Hematopoietic multipotent progenitor cell treated with erythropoietin and hydrocortisone succinate and interleukin-3 and kit ligand, for 15 days (in vitro differentiated cells): ENCODE results near the gene LSM11.
"Not testable (repeated sequence)": the region's sequence is repeated elsewhere in the genome, so short reads cannot be mapped to it uniquely, and the experiment has no call there.

Source experiments
- DNase-seq: peaks from one replicate; pipeline ENCODE4 v3.0.0-alpha.2; 2015; ENCODE audit warnings: low spot score

Gene LSM11

DNA sequence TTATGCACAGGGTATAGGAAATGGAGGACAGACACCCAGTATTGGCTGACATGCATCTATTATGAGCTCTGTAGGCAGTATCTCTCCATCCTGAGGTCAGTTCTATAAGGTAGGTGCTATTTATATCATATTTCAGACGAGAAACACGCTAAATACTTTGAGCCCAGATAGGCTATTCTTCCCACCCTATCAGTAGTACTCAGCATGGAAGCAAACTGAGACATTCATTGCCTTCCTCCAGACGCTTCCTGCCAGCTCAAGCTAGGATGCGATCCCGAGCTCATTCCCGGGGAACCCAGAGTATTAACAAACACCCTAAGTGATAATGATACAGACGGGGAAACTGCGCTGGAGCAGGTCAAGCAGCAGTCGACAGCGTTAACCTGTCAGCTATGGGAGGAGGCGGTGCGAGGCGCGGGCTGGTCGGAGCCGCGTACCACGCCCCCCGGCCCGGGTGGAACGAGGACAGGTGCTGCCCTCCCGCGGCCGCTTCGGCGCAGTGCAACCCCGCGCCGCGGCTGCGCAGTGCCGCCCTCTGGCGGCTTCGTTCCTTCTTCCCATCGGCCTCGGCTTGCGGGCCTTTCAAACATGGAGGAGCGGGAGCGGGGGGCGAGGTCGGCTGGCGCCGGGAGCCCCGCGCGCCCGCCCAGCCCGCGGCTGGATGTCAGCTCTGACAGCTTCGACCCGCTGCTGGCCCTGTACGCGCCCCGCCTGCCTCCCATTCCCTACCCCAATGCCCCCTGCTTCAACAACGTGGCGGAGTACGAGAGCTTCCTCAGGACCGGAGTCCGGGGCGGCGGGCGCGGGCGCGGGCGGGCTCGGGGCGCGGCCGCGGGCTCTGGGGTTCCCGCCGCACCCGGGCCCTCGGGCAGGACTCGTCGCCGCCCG is at the start of gene LSM11:
Gene LSM11 (plus strand): TSS at position 550 of the 888 bp plus-strand sequence. CDS start 39 bp downstream, at position 589.
- DNase-seq = peak; percentile 91

DNA sequence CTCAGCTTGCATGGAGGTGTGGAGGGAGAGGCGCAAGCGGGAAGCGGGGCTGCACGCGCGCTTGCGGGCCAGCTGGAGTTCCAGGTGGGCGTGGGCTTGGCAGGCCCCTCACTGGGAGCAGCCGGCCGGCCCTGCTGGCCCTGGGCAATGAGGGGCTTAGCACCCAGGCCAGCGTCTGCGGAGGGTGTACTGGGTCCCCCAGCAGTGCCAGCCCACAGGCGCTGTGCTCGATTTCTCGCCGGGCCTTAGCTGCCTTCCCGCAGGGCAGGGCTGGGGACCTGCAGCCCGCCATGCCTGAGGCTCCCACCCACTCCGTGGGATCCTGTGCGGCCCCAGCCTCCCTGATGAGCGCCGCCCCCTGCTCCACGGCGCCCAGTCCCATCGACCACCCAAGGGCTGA is 49.7 kb upstream of the LSM11 start:
- DNase-seq = not testable (repeated sequence)

DNA sequence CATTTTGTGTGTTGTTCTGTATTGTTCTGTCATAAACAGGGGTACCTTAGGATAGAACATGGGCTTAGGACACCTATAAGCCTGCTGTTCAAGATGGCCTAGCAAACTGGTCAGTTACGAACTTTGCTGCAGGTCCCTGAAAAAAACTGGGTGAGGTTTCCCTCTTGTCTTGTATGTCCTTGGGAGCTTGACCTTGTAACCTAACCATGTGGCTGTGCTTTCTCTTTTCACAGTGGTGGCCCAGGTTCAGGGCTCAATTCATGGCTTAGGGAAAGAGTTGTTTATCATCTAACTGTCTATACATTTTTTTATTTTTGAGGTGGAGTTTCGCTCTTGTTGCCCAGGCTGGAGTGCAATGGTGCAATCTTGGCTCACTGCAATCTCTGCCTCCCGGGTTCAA is 47.4 kb upstream of the LSM11 start:
- not testable (repeated sequence) for DNase-seq

DNA sequence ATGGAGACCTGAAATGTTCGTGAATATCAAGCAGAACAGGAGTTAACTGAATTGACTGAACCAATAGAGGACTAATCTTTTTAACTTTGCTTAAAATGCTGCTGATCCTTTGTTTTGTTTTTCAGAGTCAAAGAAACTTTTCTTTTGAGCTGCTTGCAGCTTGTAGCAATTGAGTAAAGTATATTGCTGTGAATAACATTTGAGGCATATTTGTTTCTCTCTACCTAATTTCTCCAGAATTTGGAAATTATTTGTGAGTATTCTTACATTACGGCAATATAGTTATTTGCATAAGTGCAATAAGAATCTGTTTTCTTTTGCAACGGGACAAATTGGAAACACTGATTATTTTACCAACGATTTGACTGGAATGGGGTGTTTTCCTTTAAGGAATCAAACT is 44.8 kb upstream of the LSM11 start:
- not testable (repeated sequence) for DNase-seq

DNA sequence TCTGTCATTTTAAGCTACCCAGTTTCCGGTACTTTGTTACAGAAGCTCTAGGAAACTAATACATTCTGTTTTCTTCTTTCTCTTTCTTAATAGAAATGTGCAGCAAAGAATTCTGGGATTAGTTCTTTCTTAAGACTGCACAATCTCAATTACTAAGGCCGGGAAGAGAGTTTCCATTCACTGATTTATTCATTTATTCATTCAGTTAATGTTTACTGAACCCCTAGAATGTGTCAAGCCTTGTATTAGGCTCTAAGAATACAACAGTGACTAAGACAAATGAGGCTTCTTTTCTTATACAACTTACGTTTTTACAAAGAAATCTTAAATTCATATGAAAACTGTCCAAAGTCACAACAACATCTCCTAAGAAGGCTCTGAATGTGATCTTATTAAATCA is 39.8 kb upstream of the LSM11 start:
- DNase-seq = no peak

DNA sequence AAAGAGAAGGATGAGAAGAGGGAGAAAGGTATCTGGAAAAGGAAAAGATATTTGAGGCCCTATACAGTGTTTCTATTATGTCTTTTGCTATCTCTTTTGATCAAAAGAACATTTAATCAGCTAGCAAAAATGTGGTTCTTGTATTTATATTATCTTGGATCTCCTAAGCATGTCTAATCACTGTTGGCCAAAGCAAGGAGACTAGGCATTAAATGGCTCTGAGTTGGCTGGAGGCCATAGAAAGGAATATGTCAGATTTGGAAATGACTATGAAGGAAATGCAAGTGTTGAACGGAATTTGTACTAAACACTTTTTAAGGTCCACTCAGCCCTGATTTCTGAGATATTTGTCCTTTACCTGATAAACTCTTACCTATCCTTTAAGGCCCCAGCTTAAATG is 34.6 kb upstream of the LSM11 start:
- DNase-seq = no peak

DNA sequence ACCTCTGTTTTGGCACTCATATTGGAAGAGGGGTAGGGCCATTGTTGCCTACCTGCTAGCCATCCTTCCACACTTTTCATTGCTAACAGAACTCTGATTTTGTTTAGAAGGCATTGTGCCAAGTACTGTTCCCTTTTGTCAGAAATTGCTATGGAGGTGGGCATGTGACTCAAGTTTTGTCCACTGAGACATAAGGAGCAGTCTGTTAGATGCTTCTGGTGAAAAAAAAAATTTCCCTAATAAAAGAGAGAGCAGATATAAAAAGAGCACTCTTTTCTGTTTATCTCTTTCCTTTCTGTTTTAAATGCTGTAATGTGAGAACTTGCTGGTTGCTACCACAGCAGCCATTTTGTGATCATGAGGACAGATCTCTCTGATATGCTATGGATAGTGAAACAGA is 34.2 kb upstream of the LSM11 start:
- DNase-seq = no peak

DNA sequence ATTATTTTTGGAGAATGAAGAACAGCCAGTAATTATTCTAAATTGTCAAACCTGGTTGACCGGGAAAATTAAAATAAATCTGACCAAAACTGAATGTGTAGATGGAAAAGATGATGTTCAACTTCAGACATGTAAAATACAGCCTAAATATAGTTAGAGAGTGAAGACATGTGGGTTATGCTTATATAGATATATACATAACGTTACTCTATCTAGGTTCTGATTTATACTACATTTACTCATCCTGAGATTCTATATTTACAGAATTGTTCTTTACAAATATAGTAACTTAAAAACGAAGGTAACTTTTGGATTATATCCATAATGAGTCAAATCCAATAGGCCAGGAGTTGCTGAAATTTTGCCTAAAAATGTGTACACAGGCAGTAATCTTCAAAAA is 33.1 kb upstream of the LSM11 start:
- no peak for DNase-seq

DNA sequence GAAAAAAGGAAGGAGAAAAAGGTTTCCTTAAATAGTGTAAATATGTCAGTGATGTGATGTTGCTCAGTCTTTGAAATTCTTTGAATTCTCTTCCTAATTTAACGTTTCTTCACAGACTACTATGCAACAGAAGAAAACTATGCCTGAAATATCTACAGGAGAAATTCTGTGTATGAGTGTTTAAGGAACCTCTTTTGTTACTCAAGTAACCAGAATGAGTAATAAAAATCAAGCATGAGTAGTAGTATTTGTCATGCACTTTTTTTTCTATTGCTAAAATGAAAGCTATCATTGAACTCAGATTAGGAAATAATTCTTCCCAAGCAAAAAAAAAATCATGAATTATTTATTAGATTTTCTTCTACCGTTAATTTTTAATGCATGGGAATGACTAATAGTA is 32.6 kb upstream of the LSM11 start:
- DNase-seq = no peak

DNA sequence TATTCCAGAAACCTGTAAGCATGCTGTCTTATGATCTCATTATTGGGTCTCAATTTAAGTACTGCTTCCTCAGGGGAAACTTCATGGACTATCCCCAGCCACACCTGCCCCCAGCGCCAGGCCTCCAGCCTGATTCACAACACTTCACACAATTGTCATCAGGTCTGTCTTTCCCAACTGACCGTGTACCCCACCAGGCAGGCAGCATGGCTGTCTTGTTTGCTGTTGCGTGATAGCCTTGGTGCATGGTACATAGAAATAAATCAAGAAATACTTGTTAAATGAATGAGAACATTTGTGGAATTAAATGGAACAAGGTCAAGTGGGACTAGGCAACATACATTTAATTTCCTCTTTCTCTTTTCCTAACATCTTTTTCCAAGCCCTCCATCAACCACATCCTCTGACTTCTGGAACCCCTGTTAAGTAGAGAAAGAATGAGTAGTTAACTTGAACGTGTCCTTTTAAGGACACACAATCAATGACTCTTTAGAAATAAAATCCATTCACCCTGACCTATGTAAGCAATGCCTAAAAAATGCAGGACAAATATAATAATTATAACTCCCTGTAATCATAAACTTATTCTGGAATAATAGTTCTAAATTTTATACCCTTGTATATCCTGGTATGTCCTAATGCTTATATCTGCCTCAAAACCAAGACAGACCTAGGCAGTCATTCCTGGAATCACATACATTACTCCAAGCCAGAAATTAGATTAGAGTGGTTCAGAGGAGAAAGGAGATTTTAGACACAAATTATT is 29.5 kb upstream of the LSM11 start:
- DNase-seq = no peak

DNA sequence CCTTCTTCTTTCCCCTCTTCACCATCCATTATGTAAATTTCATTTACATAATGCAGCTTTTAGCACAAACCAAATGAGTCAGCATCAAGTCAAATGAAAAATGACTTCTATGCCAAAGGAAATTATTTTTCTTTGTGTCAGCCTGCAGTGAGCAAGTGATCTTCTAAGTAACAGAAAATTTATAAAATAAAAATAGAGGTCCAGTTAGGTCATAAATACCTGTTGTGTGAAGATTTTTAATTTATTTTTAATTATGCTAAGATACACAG is 29.0 kb upstream of the LSM11 start:
- no peak for DNase-seq

DNA sequence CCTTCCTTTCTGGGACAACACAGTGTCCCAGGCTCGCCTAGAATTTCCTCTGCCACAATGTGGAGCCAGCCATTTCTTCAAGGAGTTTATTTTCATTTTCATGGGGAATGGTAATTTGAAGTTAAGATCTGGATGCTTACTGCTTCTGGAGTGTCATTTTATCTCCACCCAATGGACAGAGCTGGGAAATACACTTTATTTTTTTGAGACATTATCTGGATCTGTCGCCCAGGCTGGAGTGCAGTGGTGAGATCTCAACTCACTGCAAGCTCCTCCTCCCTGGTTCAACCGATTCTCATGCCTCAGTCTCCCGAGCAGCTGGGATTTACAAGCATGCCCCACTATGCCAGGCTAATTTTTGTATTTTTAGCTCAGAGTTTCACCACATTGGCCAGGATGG is 25.0 kb upstream of the LSM11 start:
- peak; percentile 75 for DNase-seq

DNA sequence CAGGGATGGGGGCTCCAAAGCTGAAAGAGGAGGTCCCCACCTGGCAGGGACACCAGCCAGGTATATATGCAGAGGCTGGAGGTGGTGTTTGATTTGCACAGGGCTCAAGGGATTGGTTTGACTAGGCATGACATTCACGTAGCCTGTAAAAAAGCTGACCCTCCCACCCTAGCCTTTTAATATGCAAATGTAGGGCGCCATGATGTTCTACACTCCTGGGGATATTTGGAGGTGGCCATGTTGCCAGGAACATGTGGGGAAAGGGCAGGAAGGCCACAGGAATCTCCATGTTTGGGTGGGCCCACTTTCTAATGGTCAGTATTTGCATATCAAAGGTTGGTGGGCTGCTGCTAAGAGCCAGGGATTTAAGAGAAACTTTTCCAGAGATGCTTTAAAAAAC is 24.3 kb upstream of the LSM11 start:
- DNase-seq = no peak

DNA sequence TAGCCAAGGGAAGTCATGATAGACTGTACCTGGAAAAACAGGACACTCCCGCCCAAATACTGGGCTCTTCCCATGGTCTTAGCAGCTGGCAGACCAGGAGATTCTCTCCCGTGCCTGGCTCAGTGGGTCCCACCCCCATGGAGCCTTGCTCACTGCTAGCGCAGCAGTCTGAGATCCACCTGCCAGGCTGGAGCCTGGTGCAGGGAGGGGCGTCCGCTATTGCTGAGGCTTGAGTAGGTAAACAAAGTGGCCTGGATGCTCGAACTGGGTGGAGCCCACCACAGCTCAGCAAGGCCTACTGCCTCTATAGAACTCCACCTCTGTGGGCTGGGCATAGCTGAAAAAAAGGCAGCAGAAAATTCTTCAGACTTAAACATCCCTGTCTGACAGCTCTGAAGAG is 22.4 kb upstream of the LSM11 start:
- DNase-seq = no peak

DNA sequence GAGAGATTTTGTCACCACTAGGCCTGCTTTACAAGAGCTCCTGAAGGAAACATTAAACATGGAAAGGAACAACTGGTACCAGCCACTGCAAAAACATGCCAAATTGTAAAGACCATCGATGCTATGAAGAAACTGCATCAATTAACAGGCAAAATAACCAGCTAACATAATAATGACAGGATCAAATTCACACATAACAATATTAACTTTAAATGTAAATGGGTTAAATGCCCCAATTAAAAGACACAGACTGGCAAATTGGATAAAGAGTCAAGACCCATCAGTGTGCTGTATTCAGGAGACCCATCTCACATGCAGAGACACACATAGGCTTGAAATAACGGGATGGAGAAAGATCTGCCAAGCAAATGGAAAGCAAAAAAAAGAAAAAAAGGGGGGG is 20.6 kb upstream of the LSM11 start:
- DNase-seq = not testable (repeated sequence)

DNA sequence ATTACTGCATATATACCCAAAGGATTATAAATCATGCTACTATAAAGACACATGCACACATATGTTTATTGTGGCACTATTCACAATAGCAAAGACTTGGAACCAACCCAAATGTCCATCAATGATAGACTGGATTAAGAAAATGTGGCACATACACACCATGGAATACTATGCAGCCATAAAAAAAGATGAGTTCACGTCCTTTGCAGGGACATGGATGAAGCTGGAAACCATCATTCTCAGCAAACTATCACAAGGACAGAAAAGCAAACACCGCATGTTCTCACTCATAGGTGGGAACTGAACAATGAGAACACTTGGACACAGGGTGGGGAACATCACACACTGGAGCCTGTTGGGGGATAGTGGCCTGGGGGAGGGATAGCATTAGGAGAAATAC is 16.9 kb upstream of the LSM11 start:
- DNase-seq = not testable (repeated sequence)

DNA sequence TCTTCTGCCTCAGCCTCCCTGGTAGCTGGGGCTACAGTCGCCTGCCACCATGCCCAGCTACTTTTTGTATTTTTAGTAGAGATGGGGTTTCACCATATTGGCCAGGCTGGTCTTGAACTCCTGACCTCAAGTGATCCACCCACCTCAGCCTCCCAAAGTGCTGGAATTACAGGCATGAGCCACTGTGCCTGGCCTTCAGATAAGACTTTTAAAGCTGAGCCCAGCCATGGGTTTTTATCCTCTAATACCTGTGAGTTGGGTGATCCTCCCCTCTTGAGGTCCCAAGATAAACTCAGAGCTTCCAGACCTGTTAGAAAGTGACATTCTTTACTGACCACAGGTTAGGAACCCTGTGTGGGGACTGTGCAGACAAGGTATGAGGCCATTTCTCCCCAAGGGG is 15.7 kb upstream of the LSM11 start:
- not testable (repeated sequence) for DNase-seq

DNA sequence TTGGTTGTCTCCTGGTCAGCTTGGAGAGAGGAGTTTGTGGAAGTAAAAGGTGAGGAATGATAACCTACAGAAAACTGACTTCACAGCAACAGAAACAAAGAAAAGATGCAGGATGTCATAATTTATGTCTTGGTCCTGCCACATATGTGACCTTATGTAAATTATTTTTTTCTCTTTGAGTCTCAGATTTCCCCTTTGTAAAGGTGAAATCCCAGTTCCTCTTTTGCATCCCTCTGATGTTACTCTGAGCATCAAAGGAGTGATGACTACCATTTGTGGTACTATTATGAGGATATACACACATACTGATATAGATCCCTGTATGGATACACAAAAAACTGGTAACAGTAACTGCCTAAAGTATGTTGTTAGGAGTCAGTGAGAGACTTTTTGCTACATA is 13.7 kb upstream of the LSM11 start:
- DNase-seq = no peak

DNA sequence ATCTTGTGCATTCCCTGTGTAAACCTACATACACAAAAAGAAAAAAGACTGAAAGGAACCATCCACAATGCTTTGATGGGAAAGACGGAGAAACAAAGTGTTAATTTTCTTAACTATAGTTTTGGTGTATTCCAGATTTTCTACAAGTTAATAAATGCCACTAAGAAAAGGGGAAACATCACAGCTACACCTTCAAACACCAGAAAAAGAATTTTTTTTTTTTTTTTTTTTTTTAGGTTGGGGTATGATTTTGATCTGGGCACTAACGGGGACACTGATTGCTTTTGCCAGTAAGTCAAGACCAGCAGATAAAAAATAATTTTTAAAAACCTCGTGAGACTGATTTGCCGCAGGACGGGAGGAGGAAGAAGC is 12.6 kb upstream of the LSM11 start:
- DNase-seq = no peak

DNA sequence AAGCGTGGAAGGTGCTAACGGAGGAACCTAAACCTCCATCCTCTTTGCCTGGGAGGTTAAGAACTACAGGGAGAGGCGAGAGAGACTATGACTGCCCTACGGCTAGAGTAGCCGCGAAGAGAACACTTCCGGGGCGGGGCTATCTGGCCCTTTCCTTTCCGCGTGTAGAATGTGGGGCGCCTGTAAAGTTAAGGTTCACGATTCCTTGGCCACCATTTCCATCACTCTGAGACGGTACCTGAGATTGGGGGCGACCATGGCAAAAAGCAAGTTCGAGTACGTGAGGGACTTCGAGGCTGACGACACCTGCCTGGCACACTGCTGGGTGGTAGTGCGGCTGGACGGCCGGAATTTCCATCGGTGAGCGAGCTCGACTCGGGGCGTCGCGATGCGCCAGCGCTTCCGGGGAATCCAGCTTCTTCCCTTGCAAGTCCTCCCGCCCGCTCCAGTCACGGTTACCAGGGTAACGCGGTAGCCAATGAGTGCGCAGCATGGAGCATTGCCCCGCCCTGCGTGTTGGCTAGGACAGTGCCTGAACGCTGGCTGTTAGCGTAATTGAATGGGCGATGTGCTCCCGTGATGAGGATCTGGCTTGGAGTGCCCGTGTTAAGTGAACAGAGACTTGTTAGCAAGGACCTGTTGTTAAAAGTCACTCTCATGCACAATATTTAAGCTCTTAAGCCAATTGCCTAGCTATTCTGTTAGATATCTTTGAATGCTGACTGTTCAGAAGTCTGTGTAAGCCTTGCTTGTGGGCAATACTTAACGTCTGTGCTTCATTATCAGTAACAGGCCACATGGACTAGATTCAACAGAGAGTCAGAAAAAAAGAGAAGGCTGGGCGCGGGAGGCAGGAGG is 12.0 kb upstream of the LSM11 start, which contains the start of gene THG1L:
Gene THG1L (plus strand): TSS at position 149 of the 858 bp plus-strand sequence. CDS start 21 bp downstream, at position 170.
- peak; percentile 98 for DNase-seq

DNA sequence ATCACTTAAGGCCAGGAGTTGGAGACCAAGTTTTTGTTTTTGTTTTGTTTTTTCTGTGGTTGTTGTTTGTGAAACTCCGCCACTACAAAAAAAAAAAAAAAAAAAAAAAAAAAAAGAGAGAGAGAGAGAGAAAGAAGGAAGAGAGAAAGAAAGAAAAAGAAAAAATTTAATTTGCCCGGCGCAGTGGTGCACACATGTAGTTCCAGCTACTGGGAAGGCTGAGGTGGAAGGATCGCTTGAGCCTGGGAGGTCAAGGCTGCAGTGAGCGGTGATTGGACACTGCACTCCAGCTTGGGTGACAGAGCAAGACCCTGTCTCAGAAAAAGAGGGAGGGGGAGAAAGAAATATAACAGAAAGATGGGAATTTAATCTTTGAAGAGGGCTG is 11.4 kb upstream of the LSM11 start:
- no peak for DNase-seq

DNA sequence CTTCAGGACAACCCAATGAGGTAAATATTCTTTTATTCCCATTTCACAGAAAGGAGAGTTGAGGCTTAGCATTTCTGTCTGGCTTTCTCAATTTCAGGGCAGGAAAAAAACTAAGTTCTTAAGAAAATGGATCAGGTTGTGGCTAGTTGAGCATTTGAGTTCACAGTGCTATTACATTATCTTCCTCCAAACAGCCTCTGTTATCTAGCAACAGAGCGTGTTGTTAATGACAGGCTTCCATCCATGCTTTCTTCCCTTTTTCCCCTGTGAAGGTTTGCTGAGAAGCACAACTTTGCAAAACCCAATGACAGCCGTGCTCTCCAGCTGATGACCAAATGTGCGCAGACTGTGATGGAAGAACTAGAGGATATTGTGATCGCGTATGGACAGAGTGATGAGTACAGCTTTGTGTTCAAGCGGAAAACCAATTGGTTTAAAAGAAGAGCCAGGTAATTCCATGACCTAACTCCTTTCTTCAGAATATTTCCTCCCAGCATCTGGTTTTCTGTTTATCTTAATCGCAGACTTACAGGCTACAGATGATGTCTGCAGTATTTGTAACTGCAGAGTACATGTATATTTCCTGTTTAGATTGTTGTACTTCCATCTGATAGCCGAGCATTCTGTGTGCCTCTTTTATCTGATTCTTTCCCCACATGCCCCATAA is 10.8 kb upstream of the LSM11 start:
- peak; percentile 67 for DNase-seq
